HG03139 (cell line): ENCODE measurements around the gene LAMC1.

Experiments used
- ATAC-seq: cut with Tn5 transposase; IDR thresholded peaks from one replicate; pipeline ENCODE4 v1.9.1; 2021; ENCODE audit not compliant: unreplicated experiment

The LAMC1 gene

GRCh38 chr1:183019860-183020259 lies 3.4 kb upstream of the LAMC1 start:
- no peak for ATAC-seq

DNA sequence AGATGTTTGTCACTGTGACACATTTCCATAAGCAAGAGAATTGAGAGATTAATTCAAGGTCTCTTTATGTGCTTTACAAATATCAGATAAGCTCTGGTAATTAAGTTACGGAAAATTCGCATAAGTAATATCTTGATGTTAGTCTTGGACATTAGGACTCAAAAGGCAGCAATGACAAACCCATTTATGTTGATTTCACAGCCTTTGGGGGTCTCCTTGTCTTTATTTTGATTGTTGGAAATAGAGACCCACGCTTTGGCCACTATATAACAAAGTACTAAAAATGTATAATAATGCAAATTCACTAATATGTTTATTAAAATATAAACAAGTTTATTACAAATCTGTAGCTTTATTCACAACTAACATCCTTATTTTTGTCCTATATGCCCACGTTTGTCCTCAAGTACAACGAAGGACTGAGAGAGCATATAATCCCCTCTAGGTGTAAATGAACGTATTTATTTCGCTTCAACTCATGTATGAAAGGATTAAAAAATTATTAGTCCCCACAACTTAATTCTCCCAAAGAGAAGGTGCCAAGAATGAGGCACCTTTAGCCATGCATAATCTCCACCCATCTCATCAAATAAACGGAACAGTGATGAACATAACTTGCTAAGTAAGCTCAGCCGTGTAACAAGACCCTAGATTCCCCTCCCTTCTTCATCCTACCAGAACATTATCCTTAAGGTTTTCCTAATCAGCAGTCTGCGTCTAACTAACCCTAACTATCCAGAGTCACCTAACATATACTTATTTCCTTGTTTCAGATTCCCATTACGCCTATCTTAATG lies 1.6 kb upstream of the LAMC1 start:
- ATAC-seq: no peak

DNA sequence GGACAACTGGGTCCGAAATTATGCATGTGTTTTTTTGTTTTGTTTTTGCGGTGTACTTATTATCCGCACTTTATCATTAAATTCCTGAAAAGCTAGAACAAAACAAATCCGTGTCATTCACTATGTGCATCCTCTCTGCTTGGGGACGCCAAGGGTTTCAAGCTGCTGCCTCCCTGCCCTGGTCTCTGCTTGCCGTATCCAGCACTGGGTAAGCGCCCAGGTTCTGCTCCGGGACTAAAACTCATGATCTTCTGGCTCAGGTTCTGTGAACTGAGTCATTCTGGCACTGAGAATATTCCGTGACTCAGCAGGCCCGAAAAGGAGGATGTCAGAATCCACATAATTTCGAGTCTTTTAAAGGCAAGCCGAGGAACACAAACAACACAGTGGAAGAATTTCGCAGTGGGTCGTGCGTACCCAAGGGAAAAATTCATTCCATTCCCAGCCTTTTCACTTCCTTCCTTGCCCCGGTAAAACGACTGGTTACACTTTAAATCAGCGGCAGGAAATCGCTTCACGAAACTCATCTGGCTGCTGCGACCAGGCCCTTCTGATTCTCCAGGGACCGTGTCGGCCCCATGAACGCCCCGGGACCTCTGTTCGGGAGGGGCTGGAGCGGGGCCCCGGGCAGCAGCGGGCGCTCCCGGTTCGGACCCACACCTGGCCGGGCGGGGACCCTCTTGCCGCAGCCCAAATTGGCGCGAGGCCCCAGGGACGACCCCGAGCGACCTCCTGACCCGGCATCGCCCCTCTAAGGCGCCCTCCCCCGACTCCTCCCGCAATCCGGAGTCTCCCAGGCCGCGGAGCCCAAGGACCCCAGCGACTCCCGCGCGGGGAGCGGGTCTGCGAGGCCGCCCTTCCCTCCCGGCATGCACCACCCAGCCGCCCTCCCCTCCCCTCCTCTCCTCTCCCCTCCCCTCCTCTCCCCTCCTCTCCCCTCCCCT lies 746 bp upstream of the LAMC1 start:
- ATAC-seq: peak; percentile 30

- ATAC-seq: peak; percentile 64
Observed at GRCh38 chr1:183023601-183024316, 539 bp downstream of the LAMC1 start.

DNA sequence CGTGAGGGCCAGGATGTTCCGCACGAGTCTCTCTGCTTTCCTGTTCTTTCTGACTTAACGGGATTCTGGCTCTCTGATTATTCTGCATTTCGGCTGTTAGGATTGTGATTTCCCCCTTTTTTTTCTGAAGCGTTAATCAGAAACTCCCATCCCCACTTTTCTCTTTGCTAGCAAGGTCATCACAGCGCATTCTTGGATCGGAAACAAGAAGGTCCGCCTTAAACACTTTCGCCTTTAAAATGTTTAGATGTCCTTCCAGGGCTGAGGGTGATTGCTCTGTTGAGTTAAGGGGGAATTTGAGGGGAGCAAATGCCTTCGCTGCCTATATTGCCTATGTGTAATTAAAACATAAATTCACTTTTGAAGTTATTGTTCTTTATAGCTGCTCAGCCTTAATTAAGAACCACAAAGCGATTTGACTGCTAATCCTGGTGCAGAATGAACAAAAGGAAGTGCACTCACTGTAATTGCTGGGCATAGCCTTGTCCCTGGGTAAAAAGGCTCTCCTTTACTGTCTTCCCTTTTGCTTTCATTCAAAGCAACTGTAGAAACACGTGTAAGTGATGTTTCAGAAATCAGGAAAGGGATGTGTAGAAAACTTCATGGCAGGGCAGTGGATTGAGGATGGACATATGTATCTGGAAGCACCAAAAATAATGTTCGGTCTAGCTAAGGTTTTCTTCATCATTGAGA lies 1.2 kb downstream of the LAMC1 start:
- no peak for ATAC-seq

DNA sequence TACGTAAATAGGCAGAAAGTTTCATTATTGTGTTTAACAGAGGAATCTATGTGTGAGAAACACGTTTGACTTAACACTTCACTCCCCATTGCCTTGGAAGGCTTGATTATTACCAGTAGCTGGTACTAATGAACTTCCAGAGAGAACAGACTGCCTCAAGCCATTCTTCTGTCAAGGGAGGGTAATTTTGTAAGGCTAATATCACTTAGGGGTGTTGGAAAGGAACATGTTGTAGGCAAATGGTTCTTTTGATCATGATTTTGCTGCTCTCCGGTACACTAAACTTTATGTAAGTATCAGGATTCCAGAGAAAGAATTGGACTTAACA lies 1.8 kb downstream of the LAMC1 start:
- no peak for ATAC-seq

DNA sequence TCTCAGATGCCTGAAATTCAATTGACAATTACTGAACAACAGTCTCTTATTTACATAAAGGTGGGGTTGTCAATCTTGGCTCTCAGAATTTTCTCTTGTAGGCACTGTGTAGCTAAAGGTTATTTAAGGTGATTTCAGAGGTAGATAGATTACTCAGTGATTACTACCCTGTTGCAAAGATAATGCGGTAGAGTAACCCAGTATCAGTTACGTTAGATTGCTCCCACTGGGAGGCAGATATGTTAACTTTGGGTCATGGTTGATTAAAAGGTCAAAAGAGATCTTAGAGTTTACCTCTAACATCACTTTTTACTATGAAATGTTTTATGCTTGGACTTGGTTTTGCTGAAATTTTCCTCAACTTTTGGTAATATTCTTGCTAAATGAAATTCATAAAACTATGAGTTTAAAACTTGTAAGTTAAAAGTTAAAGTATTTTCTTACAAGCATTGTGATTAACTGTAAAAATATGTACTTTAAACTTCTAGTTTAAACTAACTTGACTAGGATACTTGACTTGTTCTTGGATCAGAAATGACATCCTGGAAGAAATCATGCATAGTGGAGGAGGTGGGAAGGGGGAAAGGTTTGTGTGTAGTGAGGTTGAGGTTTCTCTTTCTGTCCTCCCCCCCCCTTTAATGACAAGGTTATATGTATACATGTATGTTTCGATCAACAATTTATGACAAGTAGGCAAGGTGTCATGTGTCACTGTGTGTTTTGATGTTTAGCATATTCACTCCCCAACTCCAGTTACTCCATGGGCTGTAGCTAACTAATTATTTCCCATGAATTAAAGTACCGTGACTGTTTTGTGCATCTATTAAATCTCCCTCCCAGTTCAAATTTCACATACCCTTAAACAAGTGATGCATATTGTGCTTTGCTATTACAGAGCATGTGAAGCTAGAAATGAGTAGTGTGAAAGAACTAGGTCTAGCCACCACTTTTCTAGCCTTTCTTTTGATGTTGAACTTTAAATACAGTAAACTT lies 2.9 kb downstream of the LAMC1 start:
- ATAC-seq: no peak

DNA sequence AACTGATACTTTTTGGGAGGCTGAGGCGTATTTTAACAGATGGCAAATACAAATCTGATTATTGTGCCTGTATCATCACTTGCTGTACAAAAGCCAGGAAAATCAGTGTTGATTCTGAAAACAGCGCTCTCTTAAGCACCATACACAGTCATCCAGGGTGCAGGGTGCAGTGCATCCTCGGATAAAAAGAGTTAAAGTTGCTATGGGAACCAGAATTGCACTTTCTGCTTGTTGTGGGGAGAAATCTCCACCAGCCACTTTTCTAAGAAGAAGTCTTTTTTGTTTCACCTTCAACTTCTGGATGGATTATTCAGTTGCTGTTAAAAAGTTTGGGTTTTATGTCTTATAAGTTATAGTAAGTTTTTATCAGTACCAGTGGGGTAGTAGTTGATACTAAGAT lies 3.8 kb downstream of the LAMC1 start:
- ATAC-seq: no peak

DNA sequence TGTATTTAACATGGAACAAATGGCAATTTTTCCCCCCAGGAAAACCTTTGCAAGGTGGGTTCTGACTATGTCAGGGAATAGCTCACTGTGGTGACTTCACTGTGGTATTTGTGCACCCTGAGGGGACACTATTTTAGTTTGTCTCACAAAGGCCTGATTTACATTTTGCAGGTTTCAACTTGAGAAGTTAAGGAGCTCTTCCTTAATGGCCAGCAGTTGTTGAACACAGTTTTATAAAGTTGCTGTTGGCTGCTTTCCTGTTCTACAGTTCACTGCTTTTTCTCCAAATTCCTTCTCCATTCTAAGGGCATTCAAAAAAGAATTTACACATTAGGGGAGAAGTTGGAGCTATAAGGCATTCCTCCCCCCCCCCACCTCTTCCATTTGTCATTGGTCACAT lies 4.6 kb downstream of the LAMC1 start:
- no peak for ATAC-seq

GRCh38 chr1:183029591-183030000 lies 6.4 kb downstream of the LAMC1 start:
- no peak for ATAC-seq

- no peak for ATAC-seq
Observed at GRCh38 chr1:183030053-183030452, 6.8 kb downstream of the LAMC1 start.

DNA sequence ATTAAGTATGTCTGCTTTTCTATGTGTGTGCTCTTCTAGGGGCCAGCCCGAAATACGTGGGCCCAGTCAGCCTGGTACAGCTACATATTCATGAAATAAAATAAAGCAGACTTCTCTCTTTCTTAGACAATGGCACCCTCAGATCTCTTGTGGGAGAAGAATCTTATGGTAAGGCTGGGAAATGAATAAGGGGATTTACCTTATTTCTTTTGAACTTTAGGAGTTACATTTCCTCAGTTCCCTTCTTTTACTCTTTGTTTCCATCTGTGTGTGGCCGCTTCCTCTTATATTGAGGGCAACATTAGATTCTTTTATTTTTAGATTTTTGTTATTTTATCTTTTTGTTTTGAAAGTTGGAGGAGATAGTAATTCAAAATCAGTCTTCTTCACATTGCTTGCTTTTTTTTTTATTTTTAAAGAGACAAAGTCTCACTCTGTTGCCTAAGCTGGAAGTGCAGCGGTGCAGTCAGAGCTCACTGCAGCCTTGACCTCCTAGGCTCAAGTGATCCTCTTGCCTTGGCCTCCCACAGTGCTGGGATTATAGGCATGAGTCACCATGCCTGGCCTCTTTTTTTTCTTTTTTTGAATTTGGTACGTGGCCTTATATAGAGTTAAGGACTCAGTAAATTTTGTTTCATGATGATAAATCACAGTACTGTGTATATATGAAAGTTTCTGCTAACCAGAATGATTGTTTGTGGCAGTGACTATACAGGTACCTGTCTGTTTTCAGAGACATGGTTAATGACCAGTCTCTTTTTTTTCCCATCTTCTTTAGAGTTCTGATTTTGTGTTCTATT lies 9.1 kb downstream of the LAMC1 start:
- no peak for ATAC-seq

DNA sequence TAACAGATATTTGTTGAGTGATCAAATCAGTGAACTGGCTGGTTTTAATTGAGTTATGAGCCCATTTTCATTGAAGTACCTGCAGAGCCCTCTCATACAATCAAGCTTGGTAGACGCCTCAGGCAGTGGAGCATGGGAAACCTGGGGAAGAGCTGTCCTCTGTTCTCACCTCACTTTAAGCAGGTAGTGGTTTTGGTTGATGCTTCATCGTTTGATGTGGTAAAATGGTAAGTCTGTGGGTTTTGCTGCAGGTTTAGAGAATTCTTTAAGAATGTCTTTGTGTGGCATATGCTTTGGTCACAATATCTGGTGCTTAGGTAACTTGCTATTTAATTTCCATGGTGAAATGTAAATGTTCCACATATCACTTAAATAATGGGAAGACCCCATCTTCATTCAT lies 10.0 kb downstream of the LAMC1 start:
- ATAC-seq: no peak

DNA sequence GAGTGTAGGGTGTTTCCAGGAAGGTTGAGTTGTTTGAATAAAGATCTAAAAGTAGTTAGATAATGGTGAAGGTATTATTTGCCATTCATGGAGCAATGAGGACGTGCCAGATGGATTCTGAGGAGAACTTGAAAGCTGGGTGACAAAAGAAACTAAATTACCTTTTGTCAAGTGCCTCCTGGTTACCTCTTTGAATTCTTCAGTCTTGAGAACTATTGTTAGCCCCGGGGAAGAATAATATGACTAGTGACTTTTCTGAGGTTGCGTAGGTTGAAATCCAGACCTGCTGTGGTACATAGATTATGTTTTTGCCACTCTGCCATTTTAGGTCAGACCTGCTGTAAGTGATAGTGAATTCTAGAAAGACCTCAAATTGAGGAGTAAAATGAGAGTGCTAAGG lies 11.5 kb downstream of the LAMC1 start:
- ATAC-seq: no peak

DNA sequence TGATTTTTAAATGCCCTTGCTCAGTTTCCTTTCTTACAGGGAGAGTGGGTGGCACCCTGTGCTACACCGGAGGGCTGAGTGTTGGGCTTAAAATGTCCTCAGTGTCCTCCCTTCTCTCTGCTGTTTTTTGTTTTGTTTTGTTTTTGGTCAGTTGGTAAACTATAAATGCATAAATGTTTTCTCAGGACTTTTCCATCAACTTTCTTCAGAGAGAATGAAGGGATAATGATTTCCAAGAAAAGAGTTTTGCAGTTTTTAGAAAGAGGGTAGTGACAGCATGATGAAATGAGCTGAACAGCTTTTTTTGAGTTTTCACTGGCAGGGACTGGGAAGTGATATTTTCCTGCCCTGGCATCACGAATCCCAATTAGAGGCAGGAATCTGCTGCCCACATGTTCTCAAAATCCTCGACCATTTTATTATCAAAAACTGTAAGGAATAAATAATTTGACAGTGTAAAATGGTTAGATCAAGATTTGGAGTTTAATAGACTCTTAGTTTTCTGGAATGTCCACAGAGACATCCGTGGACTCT lies 15.2 kb downstream of the LAMC1 start:
- no peak for ATAC-seq

- no peak for ATAC-seq
Observed at GRCh38 chr1:183038913-183039312, 15.7 kb downstream of the LAMC1 start.

DNA sequence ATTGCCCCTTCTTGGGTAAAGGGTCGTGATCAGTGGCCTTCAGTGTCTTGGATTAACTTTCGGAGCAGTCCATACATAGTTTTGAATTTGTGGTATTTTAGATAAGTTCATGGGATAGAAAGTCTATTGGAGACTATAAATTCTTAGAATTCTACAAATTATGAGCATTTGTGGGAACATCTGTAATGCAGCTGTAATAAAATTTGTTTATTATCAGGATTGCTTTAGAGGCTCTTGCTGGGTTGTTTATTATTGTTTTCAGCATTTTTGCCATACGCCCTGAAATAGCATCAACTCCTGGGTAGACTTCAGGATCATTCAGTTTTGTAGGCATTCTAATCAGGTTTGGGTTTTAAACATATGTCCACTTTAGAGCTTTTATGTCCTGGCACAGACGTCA lies 16.1 kb downstream of the LAMC1 start:
- no peak for ATAC-seq

- ATAC-seq: no peak
Observed at GRCh38 chr1:183039985-183040447, 16.8 kb downstream of the LAMC1 start.

- no peak for ATAC-seq
Observed at GRCh38 chr1:183040547-183040971, 17.3 kb downstream of the LAMC1 start.
